ENCODE results near the gene HECTD4. TPM values are rescaled to one million over a fixed set of nuclear protein-coding genes. Genes with fewer than 3 reads are reported as not detected.

Gene HECTD4
- total RNA-seq, 1 donor from 2014 or later: 47.9 TPM

GRCh38 chr12:112153893-112154219, 228.4 kb downstream of the HECTD4 start:
- Mint-ChIP-seq H3K9me3 (ENCODE audit: unreplicated experiment) (no peaks in the 10 kb centered on the region), H3K27me3 (ENCODE audit: unreplicated experiment) (no peaks in the 10 kb centered on the region), H3K27ac (ENCODE audit: unreplicated experiment) (no peak overlapping the region), H3K4me3 (ENCODE audit: unreplicated experiment) (peak overlapping the region; percentile 42), H3K4me1 (ENCODE audit: unreplicated experiment) (peaks cover 5% of the 10 kb centered on the region), H3K36me3 (ENCODE audit: low read depth, unreplicated experiment) (peaks cover 52% of the 10 kb centered on the region)
- no peak for DNase-seq (ENCODE audit: low spot score)
- TF ChIP-seq CTCF (IDR thresholded peaks at IDR 0.05; ENCODE audit: unreplicated experiment): no peak

- Mint-ChIP-seq H3K9me3 (ENCODE audit: unreplicated experiment) (no peaks in the 10 kb centered on the region), H3K4me1 (ENCODE audit: unreplicated experiment) (peaks cover 5% of the 10 kb centered on the region), H3K27me3 (ENCODE audit: unreplicated experiment) (no peaks in the 10 kb centered on the region), H3K4me3 (ENCODE audit: unreplicated experiment) (no peak overlapping the region), H3K36me3 (ENCODE audit: low read depth, unreplicated experiment) (peaks cover 53% of the 10 kb centered on the region), H3K27ac (ENCODE audit: unreplicated experiment) (no peak overlapping the region)
- TF ChIP-seq CTCF (IDR thresholded peaks at IDR 0.05; ENCODE audit: unreplicated experiment): no peak
- DNase-seq (ENCODE audit: low spot score): no peak
These were observed 228.9 kb downstream of the HECTD4 start for GRCh38 chr12:112153181-112153892.

- no peak for TF ChIP-seq CTCF (IDR thresholded peaks at IDR 0.05; ENCODE audit: unreplicated experiment)
- no peak for DNase-seq (ENCODE audit: low spot score)
- Mint-ChIP-seq H3K4me1 (ENCODE audit: unreplicated experiment) (peaks cover 5% of the 10 kb centered on the region), H3K27ac (ENCODE audit: unreplicated experiment) (peak overlapping the region; percentile 84), H3K4me3 (ENCODE audit: unreplicated experiment) (peak overlapping the region; percentile 80), H3K27me3 (ENCODE audit: unreplicated experiment) (no peaks in the 10 kb centered on the region), H3K36me3 (ENCODE audit: low read depth, unreplicated experiment) (peaks cover 39% of the 10 kb centered on the region), H3K9me3 (ENCODE audit: unreplicated experiment) (no peaks in the 10 kb centered on the region)
These were observed 230.3 kb downstream of the HECTD4 start for GRCh38 chr12:112151766-112152541.

GRCh38 chr12:112149596-112149995, 232.6 kb downstream of the HECTD4 start:
- Mint-ChIP-seq H3K27me3 (ENCODE audit: unreplicated experiment) (peaks cover 2% of the 10 kb centered on the region), H3K9me3 (ENCODE audit: unreplicated experiment) (no peaks in the 10 kb centered on the region), H3K27ac (ENCODE audit: unreplicated experiment) (no peak overlapping the region), H3K4me1 (ENCODE audit: unreplicated experiment) (peaks cover 24% of the 10 kb centered on the region), H3K4me3 (ENCODE audit: unreplicated experiment) (no peak overlapping the region), H3K36me3 (ENCODE audit: low read depth, unreplicated experiment) (peaks cover 27% of the 10 kb centered on the region)
- no peak for TF ChIP-seq CTCF (IDR thresholded peaks at IDR 0.05; ENCODE audit: unreplicated experiment)
- DNase-seq (ENCODE audit: low spot score): no peak

GRCh38 chr12:112148031-112148513, 234.2 kb downstream of the HECTD4 start:
- Mint-ChIP-seq H3K4me3 (ENCODE audit: unreplicated experiment) (no peak overlapping the region), H3K27ac (ENCODE audit: unreplicated experiment) (peak overlapping the region; percentile 78), H3K9me3 (ENCODE audit: unreplicated experiment) (no peaks in the 10 kb centered on the region), H3K36me3 (ENCODE audit: low read depth, unreplicated experiment) (peaks cover 28% of the 10 kb centered on the region), H3K27me3 (ENCODE audit: unreplicated experiment) (peaks cover 2% of the 10 kb centered on the region), H3K4me1 (ENCODE audit: unreplicated experiment) (peaks cover 25% of the 10 kb centered on the region)
- no peak for DNase-seq (ENCODE audit: low spot score)
- TF ChIP-seq CTCF (IDR thresholded peaks at IDR 0.05; ENCODE audit: unreplicated experiment): no peak
